ENCODE data around the gene APC2. TPM values are rescaled to one million over a fixed set of nuclear protein-coding genes. Genes with fewer than 3 reads are reported as not detected.

Gene APC2
- total RNA-seq, 4 donors from 2014 or later: under 0.01 TPM; not detected in 3

- Histone ChIP-seq H3K27me3 (peaks cover 7 to 62% (median 11%) of the 10 kb centered on the region in 4 donors), H3K4me3 (no peak overlapping the region), H3K4me1 (peaks cover 13 to 28% (median 16%) of the 10 kb centered on the region in 3 donors), H3K27ac (no peak overlapping the region), H3K36me3 (peaks cover 0 to 15% (median 7%) of the 10 kb centered on the region in 3 donors), H3K9me3 (no peaks in the 10 kb centered on the region)
- intact Hi-C loops (cut with DNase I): no loop called here
- no peak for DNase-seq
- TF ChIP-seq CTCF (IDR thresholded peaks at IDR 0.05): no peak
- no peak for TF ChIP-seq POLR2A (IDR thresholded peaks at IDR 0.05)
- 87 to 100% methylated on average over 2 to 6 of the region's 24 CpGs for WGBS, 2 donors
These were observed 11.9 kb downstream of the APC2 start for GRCh38 chr19:1461862-1462261.

- WGBS, 2 donors: 50 to 94% methylated on average over 8 to 12 of the region's 83 CpGs
- intact Hi-C loops (cut with DNase I): no loop called here
- TF ChIP-seq CTCF (IDR thresholded peaks at IDR 0.05) (peak in 5 of 6 experiments; percentile 21 to 61 (median 38)), POLR2A (IDR thresholded peaks at IDR 0.05) (no peak)
- Histone ChIP-seq H3K4me1 (peaks cover 39 to 55% (median 46%) of the 10 kb centered on the region in 3 donors), H3K9me3 (no peaks in the 10 kb centered on the region), H3K4me3 (peak overlapping the region in 2 of 4 donors; percentile 12 to 15), H3K36me3 (peaks cover 0 to 10% (median 7%) of the 10 kb centered on the region in 3 donors), H3K27me3 (peaks cover 18 to 67% (median 31%) of the 10 kb centered on the region in 4 donors), H3K27ac (no peak overlapping the region)
- DNase-seq: no peak
These were observed 15.5 kb downstream of the APC2 start for GRCh38 chr19:1465191-1466016.

- 49% methylated on average over 7 of the region's 41 CpGs; no CpG with 5 or more reads in 1 of the 2 donors for WGBS, 2 donors
- H3K4me3 ChIP-seq: peak overlapping the region in 2 of 4 donors; percentile 12 to 15
- H3K36me3 ChIP-seq: peaks cover 0 to 4% (median under 1%) of the 10 kb centered on the region in 3 donors
- TF ChIP-seq POLR2A (IDR thresholded peaks at IDR 0.05): no peak
- no peak for TF ChIP-seq CTCF (IDR thresholded peaks at IDR 0.05)
- peaks cover 45 to 61% (median 52%) of the 10 kb centered on the region in 3 donors for H3K4me1 ChIP-seq
- intact Hi-C loops (cut with DNase I): no loop called here
- no peaks in the 10 kb centered on the region for H3K9me3 ChIP-seq
- peaks cover 20 to 73% (median 34%) of the 10 kb centered on the region in 4 donors for H3K27me3 ChIP-seq
- no peak overlapping the region for H3K27ac ChIP-seq
- no peak for DNase-seq
These were observed 16.1 kb downstream of the APC2 start for GRCh38 chr19:1466018-1466460.

- Histone ChIP-seq H3K27me3 (peaks cover 23 to 79% (median 36%) of the 10 kb centered on the region in 4 donors), H3K4me3 (peak overlapping the region in 2 of 4 donors; percentile 47 to 63), H3K9me3 (no peaks in the 10 kb centered on the region), H3K36me3 (no peaks in the 10 kb centered on the region), H3K4me1 (peaks cover 51 to 67% (median 58%) of the 10 kb centered on the region in 3 donors), H3K27ac (no peak overlapping the region)
- no peak for DNase-seq
- WGBS, 2 donors: no CpG with 5 or more reads among the region's 70 CpGs
- no peak for TF ChIP-seq CTCF (IDR thresholded peaks at IDR 0.05)
- no peak for TF ChIP-seq POLR2A (IDR thresholded peaks at IDR 0.05)
- intact Hi-C loops (cut with DNase I): no loop called here
These were observed 16.7 kb downstream of the APC2 start for GRCh38 chr19:1466461-1467214.

- intact Hi-C loops (cut with DNase I): no loop called here
- no peak for DNase-seq
- no CpG with 5 or more reads among the region's 36 CpGs for WGBS, 2 donors
- H3K4me1 ChIP-seq: peaks cover 52 to 73% (median 61%) of the 10 kb centered on the region in 3 donors
- H3K9me3 ChIP-seq: no peaks in the 10 kb centered on the region
- H3K27ac ChIP-seq: no peak overlapping the region
- no peaks in the 10 kb centered on the region for H3K36me3 ChIP-seq
- H3K27me3 ChIP-seq: peaks cover 28 to 85% (median 39%) of the 10 kb centered on the region in 4 donors
- TF ChIP-seq CTCF (IDR thresholded peaks at IDR 0.05): no peak
- no peak for TF ChIP-seq POLR2A (IDR thresholded peaks at IDR 0.05)
- H3K4me3 ChIP-seq: peak overlapping the region in 2 of 4 donors; percentile 47 to 63
These were observed 17.2 kb downstream of the APC2 start for GRCh38 chr19:1467215-1467489.
